GM18498 (cell line): ENCODE measurements around the gene RASA3.

Experiments used
- ATAC-seq: cut with Tn5 transposase; IDR thresholded peaks from one replicate; pipeline ENCODE4 v1.9.1; 2021; ENCODE audit warnings: mild to moderate bottlenecking, moderate library complexity; ENCODE audit not compliant: unreplicated experiment

The RASA3 gene

DNA sequence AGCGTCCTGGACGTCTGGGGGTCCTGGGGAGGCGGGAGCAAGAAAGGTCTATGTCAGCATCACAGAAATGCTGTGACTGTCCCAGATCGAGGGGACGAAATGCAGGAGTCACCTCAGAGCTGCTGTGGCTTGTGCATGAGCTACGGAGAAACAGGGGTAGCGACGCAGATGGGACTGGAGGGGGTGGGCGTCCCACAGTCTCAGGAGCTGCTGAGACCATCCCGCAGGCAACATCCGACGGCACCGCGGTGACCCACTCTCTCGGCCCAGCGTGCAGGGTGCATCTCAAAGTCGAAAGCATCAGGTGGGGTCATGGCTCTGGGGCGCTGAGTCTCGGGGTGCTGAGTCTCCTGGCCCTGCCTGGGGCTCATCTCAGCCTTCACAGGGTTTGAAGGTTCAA lies 121.2 kb downstream of the RASA3 start:
- no peak for ATAC-seq

DNA sequence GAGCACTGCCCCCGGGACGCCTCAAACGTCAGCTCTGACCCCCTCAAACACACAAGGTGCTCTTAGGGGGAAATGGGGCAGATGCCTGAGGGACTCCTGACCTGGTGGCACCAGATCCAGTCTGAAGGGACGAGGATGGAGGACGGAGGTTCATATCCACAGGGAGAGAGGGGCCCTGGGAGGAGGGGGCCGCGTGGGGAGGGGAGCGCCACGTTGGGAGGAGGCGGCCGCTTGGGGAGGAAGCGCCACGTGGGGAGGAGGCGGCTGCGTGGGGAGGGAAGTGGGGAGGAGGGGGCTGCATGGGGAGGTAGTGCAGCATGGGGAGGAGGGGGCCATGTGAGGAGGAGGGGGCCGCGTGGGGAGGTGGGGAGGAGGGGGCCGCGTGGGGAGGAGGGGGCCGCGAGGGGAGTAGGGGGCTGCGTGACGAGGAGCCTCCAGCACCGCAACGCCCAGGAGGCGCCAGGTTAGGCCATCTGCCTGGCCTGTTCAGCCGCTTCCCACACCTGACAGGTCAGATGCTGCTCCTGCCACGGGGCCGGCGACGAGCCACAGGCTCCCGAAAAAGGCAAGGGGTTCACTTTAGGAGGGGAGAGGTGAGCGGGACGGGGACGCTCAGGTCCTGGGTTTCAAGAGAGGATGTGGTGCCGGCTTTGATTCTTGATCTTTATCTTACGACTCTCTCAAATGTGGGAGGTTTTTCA lies 121.9 kb downstream of the RASA3 start:
- ATAC-seq: no peak

DNA sequence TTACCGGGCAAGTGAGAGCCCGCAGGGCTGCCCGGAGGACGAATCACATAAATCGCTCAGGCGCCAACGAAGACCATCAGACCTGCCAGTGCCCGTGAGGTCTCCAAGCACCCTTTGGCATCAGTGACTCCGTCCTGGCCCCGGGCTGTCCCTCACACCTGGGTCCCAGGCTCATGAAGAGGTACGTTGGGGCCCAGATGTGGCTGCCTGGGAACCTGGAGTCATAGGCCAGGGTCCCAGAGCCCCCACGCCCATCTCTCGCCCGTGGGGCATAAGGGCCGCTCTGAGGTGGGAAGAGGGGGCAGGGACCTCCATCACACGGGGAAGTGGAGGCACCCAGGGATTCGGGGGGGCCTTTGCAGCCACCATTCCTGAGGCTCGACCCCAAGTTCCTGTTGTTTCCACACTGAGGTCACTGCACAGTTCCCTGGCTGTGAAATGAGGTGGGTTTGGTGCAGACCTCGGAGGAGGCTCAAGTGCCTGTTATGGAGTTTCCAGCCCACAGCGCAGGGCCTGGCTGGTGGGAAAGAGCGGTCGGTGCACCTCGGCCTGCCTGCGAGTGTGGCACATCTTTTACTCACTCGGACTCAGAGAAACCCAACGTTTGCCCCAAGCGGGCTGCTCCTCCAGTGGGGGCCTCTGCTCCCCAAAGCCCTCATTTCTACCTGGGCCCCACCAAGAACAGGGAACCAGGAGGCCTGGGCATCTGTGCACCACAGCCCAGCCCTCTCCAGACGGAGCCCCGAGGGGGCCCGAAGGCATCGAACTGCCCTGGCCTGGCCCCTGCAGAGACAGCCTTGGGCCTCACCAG lies 122.6 kb downstream of the RASA3 start:
- ATAC-seq: no peak

DNA sequence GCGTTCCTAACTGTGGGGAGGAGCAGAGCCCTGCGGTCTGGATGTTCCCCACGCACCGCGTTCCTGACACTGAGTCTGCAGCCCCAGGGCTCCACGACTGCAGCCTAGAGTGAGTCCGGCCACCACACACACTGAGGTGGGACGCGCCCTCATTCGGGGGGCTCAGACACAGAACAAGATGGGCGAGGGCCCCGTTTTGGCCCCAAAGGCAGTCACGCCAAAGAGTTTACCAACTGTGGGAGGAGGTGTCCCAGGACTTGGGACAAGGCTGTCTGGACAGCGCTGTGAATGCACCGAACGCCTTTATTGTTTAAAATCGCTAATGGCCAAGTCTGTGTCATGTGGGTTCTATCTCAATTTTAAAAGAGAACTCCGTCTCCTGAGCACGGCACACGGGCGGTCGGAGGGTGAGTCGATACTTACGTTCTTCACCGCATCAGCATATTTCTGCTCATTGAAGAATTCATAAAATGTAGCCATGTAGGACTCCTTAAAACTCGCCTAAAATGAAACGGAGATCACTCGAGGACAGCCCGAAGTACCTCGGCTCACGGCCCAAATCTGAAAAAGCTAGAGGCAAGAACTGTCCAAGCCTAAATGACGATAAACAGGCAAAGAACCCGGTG lies 123.3 kb downstream of the RASA3 start:
- ATAC-seq: no peak

- no peak for ATAC-seq
These were observed 124.9 kb downstream of the RASA3 start for GRCh38 chr13:114007566-114007965.

- no peak for ATAC-seq
These were observed 127.2 kb downstream of the RASA3 start for GRCh38 chr13:114005206-114005724.

- no peak for ATAC-seq
These were observed 127.8 kb downstream of the RASA3 start for GRCh38 chr13:114004420-114005205.

- no peak for ATAC-seq
These were observed 129.6 kb downstream of the RASA3 start for GRCh38 chr13:114002771-114003321.

GRCh38 chr13:114002009-114002544 lies 130.3 kb downstream of the RASA3 start:
- ATAC-seq: no peak

- ATAC-seq: no peak
These were observed 131.0 kb downstream of the RASA3 start for GRCh38 chr13:114001331-114002008.

GRCh38 chr13:114000151-114001040 lies 132.0 kb downstream of the RASA3 start:
- no peak for ATAC-seq

- ATAC-seq: no peak
These were observed 132.9 kb downstream of the RASA3 start for GRCh38 chr13:113999618-113999910.

DNA sequence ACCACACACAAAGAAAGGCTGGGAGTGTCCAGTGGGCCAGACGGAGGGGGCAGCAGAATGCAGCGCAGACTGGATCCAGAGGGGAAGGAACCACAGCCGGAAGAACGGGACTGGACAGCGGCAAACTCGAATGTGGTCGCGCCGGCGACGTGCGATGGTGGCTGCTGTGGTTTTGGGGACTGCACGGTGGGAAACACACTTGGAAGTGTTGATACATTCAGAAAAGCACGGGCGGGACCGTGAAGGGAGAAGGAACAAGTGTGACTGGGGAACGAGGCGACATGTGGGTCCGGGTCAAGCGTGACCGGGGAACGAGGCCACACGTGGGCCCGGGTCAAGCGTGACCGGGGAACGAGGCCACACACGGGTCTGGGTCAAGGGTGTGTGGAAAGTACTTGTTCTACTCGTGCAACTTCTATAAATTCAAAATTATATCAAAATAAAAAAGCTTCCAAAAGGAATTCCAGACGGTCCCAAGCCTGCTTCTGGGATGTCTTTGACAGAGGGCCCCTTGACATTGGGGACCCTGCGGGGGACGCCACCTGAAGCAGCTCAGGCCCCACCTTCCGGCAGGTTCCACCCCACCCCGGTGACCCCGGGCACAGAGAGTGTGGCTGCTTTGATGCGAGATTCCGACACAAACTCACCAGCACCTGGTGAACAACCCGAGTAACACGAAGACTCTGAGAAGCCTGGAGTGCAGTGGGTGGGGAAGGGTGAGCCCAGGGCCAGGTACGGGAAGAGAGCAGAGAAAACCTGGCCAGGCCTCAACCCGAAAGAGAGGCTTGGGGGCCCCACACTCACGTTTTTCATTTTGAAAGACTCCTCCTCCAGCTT lies 133.4 kb downstream of the RASA3 start:
- no peak for ATAC-seq

GRCh38 chr13:113997845-113998751 lies 134.3 kb downstream of the RASA3 start:
- ATAC-seq: no peak

DNA sequence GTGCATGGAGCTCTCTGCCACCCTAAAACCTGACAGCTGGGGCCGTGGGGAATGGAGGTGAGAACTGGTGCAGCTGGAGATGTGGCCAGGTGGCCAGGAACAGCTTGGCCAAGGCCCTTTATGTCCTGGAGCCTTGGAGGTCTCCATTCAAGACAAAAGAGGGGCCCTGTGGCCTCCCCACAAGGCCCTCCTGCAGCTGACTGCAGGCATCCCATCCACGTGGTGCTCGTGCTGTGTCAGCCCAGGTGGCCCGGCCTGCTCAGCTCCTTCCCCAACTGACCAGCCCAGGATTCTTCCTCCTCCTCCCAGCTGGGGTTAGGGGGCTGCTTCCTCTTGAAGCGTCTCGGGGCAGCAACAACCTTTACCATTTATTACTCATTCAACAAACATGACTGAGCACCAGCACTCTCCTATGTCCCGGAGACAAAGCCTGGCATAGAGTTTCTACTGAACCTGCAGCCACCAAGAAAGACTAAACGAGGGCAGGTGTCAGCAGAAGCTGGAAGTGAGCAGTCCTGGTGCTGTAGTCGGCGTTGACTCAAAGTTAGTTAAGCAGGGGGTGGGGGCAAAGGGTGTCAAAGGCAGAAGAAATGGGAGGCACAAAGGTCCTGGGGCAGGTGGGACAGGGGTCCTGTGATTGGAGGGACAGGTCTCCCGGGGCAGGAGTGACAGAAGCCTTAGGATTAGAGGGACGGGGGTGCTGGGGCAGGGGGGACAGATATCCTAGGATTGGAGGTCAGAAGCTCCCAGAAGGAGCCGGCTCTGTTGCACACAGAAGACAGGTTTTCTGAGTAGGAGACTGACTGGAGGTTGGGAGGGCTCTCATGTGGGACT lies 135.3 kb downstream of the RASA3 start:
- no peak for ATAC-seq
